Measurements from ENCODE around the gene EEF2K.

DNA sequence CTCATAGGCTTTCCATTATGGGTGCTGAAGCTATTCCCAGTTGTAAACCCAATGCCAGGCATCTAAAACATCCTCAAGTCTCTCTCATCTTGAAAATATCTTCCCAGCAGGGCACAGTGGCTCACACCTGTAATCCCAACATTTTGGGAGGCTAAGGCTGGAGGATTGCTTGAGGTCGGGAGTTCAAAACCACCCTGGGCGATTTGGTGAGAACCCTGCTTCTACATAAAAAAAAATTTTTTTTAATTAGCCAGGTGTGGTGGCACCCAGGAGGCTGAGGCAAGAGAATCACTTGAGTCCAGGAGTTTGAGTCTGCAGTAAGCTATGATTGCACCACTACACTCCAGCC is 13.0 kb upstream of the EEF2K start:
- TF ChIP-seq, protein P1, sequence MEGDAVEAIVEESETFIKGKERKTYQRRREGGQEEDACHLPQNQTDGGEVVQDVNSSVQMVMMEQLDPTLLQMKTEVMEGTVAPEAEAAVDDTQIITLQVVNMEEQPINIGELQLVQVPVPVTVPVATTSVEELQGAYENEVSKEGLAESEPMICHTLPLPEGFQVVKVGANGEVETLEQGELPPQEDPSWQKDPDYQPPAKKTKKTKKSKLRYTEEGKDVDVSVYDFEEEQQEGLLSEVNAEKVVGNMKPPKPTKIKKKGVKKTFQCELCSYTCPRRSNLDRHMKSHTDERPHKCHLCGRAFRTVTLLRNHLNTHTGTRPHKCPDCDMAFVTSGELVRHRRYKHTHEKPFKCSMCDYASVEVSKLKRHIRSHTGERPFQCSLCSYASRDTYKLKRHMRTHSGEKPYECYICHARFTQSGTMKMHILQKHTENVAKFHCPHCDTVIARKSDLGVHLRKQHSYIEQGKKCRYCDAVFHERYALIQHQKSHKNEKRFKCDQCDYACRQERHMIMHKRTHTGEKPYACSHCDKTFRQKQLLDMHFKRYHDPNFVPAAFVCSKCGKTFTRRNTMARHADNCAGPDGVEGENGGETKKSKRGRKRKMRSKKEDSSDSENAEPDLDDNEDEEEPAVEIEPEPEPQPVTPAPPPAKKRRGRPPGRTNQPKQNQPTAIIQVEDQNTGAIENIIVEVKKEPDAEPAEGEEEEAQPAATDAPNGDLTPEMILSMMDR (IDR thresholded peaks at IDR 0.05) = no peak
- no peak for TF ChIP-seq POLR2A (IDR thresholded peaks at IDR 0.05)
